ENCODE data around the gene MBD6. TPM values are rescaled to one million over a fixed set of nuclear protein-coding genes. Genes with fewer than 3 reads are reported as not detected.

MBD6 gene
- total and polyA plus RNA-seq, 12 donors: 8.8 to 46.9 (median 33.5) TPM

DNA sequence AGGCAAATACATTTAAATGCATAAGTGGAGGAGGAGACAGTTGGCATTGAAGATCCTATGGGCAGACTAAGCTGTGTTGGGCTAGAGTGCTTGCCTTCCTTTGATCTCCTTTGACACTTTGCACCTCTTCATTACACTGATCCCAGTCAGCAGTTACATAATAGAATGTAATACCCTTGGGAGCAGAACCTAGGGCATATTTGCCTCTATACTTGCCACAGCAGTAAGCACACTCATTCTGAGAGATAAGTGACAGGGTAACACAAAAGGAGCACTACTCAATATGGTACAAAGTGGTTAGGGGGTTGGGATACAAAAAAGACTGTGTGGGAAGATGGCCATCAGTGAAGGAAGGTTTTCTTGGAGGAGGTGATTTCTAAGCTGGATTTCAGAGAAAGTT lies 25.8 kb upstream of the MBD6 start:
- TF ChIP-seq, protein P1, sequence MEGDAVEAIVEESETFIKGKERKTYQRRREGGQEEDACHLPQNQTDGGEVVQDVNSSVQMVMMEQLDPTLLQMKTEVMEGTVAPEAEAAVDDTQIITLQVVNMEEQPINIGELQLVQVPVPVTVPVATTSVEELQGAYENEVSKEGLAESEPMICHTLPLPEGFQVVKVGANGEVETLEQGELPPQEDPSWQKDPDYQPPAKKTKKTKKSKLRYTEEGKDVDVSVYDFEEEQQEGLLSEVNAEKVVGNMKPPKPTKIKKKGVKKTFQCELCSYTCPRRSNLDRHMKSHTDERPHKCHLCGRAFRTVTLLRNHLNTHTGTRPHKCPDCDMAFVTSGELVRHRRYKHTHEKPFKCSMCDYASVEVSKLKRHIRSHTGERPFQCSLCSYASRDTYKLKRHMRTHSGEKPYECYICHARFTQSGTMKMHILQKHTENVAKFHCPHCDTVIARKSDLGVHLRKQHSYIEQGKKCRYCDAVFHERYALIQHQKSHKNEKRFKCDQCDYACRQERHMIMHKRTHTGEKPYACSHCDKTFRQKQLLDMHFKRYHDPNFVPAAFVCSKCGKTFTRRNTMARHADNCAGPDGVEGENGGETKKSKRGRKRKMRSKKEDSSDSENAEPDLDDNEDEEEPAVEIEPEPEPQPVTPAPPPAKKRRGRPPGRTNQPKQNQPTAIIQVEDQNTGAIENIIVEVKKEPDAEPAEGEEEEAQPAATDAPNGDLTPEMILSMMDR (IDR thresholded peaks at IDR 0.05): no peak
- H3K27me3 ChIP-seq: no peaks in the 10 kb centered on the region
- DNase-seq (no peak), ATAC-seq (no peak)
- H3K4me3 ChIP-seq: no peak overlapping the region
- H3K9me3 ChIP-seq: no peaks in the 10 kb centered on the region
- intact Hi-C loops (cut with DNase I): no loop called here
- H3K27ac ChIP-seq: no peak overlapping the region
- H3K36me3 ChIP-seq: peaks cover 4 to 89% (median 41%) of the 10 kb centered on the region in 9 donors
- H3K4me1 ChIP-seq: no peaks in the 10 kb centered on the region

DNA sequence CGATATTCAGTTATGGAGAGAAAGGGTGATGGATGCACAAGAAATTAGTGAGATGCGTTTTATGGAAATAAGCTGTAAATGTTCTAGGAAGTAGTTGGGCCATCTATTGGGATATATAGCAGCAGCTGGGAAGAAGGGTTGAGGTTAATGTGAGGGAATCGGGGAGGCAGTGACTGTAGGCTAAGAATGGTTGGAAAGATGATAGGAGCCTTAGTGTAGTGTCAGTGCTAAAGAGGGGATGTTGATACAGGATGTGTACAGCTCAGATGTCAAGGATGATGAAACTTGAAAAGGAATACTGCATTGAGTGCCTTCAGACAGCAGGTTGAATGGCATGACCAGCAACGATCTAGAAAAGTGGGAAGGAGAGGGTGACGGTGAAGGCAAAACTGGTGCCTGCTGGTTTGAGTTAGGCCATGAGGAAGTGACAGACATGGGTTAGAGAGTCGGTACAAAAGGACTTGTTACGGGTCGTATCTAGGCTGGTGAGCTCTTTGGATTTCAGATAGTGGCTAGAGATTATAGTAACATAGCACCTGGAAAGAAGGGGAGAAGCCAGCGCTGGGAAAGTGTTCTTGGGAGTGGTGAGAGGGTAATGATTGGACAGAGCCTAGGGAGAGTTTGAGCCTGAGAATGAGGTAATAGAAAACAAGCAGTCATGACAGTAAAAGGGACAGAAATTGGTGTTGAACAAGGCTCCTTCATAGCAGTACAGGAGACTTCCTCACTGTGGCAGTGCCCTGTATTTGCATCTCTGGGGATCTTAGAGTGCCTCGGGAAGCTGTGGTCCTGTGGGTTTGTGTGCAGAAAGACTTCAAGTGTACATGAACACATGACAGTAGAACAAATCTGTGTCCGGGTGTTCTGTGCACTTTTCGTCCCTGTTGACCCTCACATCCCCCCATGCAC lies 25.1 kb upstream of the MBD6 start:
- no peak for DNase-seq
- no peaks in the 10 kb centered on the region for H3K27me3 ChIP-seq
- 92 to 96% methylated on average over 12 of the region's 12 CpGs for WGBS, 2 donors
- H3K4me3 ChIP-seq: no peak overlapping the region
- intact Hi-C loops (cut with DNase I): no loop called here
- TF ChIP-seq, protein P1 (IDR thresholded peaks at IDR 0.05): no peak
- no peak overlapping the region for H3K27ac ChIP-seq
- no peaks in the 10 kb centered on the region for H3K4me1 ChIP-seq
- no peak for ATAC-seq
- H3K9me3 ChIP-seq: no peaks in the 10 kb centered on the region
- H3K36me3 ChIP-seq: peaks cover 4 to 89% (median 45%) of the 10 kb centered on the region in 9 donors

DNA sequence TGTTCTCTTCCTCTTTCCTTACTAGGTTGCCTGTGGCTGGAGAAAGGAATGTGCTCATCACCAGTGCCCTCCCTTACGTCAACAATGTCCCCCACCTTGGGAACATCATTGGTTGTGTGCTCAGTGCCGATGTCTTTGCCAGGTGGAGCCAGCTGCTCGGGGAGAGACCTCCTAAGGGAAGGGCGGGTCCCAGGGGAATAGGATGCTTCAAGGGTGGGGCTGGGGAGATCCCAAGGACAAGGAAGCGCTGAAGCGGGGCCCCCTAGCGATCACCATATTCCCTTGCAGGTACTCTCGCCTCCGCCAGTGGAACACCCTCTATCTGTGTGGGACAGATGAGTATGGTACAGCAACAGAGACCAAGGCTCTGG lies 24.5 kb upstream of the MBD6 start:
- Histone ChIP-seq H3K27ac (no peak overlapping the region), H3K4me3 (no peak overlapping the region), H3K4me1 (no peaks in the 10 kb centered on the region), H3K36me3 (peaks cover 4 to 91% (median 50%) of the 10 kb centered on the region in 9 donors), H3K9me3 (no peaks in the 10 kb centered on the region), H3K27me3 (no peaks in the 10 kb centered on the region)
- TF ChIP-seq, protein P1 (IDR thresholded peaks at IDR 0.05): no peak
- DNase-seq: no peak
- ATAC-seq: no peak
- intact Hi-C loops (cut with DNase I): no loop called here
- 84 to 86% methylated on average over 9 of the region's 9 CpGs for WGBS, 2 donors

DNA sequence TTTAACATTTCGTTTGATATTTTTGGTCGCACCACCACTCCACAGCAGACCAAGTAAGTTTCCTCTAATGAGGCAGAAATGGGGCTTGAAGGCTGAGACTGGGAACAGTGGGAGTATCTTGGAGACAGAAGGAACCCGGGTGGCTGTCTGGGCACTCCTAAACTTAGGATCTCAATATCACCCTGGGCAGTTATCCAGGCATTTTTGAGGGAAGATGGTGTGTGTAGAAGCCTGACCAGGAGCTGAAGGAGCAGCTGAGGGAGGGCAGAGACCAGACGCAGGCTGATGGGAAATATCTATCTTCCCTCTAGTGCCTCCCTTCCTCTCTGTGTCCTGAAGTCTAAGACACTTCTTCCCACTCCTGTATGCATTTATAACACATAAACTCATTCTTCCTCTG lies 24.1 kb upstream of the MBD6 start:
- intact Hi-C loops (cut with DNase I): no loop called here
- H3K4me1 ChIP-seq: no peaks in the 10 kb centered on the region
- H3K4me3 ChIP-seq: no peak overlapping the region
- H3K27ac ChIP-seq: no peak overlapping the region
- H3K27me3 ChIP-seq: no peaks in the 10 kb centered on the region
- TF ChIP-seq, protein P1 (IDR thresholded peaks at IDR 0.05): no peak
- no peaks in the 10 kb centered on the region for H3K9me3 ChIP-seq
- DNase-seq (no peak), ATAC-seq (no peak)
- H3K36me3 ChIP-seq: peaks cover 4 to 95% (median 55%) of the 10 kb centered on the region in 9 donors
- WGBS, 2 donors: 93 to 95% methylated on average over 4 of the region's 4 CpGs
